HG02870 (cell line): ENCODE data around the gene SH3RF2.
"Not testable (repeated sequence)": the region's sequence is repeated elsewhere in the genome, so short reads cannot be mapped to it uniquely, and the experiment has no call there.

Experiments used
- ATAC-seq: cut with Tn5 transposase; IDR thresholded peaks from one replicate; pipeline ENCODE4 v1.9.1; 2021; ENCODE audit warnings: mild to moderate bottlenecking, moderate library complexity; ENCODE audit not compliant: unreplicated experiment

The SH3RF2 gene

DNA sequence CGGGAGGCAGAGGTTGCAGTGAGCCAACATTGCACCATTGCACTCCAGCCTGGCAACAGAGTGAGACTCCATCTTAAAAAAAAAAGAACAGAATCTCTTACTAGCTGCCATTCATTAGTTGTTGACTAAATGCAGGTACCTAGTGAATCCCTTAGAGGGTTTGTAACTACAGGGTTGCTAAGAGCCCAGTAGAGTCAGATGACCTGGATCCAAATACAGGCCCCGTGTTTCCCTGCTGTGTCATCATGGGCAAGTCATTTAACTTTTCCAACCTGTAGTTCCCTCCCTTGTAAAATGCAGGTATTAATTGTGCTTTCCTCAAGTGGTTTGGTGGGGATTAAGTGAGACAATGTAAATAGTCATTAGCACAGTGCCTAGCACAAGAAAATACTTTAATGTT lies 136.2 kb downstream of the SH3RF2 start:
- no peak for ATAC-seq

DNA sequence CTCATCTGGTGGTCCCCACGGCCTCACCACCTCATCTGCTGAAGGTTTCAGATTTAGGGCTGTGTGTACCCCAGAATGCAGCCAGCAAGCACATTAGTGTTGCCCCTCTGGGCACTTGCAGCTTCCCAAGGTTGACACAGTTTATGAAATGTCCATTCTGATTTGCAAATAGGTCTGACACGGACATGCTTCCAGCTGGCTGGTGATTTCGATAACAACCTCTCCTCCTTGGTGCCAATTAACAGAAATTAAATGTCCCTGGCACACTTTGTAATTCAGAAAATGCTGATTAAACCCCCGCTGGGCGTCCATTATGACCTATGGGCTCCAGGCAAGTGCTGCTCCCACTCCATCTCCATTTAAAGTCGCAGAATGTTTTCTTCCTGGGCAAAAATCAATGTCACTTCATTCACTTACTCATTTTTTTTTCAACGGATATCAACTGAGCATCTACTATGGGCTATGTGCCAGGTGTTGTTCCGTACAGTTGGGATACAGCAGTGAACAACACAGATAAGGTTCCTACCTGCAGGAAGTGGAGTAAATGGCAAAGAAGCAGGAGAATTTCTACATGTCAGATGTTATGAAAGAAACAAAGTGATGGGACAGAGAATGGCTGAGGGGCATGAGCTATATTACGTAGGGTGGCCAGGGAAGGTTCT lies 137.0 kb downstream of the SH3RF2 start:
- no peak for ATAC-seq

GRCh38 chr5:146076028-146076427 lies 139.7 kb downstream of the SH3RF2 start:
- ATAC-seq, result no peak

- no peak for ATAC-seq
Observed at GRCh38 chr5:146076455-146076854, 140.1 kb downstream of the SH3RF2 start.

- ATAC-seq, result no peak
Observed at GRCh38 chr5:146078566-146078965, 142.2 kb downstream of the SH3RF2 start.

DNA sequence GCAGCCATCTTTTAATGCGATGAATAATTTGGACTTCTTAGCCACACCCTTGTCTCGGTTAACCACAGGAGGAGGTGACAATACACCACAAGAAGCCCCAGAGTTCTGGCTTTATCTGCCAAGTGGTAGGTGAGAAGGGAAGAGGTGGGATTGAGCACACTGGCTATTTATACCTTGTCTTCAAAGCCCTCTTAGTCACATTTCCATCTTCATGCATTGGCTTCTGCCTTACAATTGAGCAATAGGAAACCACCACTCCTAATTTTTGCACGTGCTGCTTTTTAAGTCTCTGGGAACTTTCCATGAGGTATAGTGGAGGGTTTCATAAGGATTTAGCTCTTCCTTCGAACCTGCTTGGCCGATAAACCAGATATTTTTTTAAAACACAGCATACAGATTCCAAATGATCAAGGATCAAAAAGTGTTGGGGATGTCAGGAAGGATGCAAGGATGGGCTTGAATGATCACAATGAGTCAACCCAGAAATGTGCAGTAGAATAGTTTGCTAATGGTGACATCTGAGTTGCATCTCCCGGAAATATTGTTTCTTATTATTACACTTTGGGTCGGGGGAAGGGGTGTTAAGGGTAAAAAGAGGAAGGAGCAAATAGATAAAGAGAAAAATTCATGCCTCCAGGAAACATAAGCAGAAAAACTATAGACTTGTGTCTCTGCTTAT lies 143.5 kb downstream of the SH3RF2 start:
- ATAC-seq, result no peak

DNA sequence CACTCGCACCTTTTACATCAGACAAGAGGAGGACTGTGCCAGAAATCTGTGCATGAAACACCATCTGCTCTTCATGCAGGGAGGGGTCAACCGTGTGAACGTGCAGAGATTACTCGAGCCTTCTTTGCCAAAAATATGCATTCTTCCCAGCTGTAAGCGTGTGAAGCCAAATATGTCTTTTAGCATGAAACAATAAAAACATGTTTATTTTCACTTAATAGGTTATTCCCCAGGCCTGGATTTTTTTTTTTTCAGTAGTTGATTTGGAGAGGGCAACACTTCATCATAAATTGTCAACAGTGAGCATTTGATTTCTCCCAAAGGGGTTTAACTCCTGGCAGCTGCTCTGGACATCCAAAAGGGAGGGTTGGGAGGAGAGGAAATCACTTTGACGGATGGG lies 145.2 kb downstream of the SH3RF2 start:
- no peak for ATAC-seq

DNA sequence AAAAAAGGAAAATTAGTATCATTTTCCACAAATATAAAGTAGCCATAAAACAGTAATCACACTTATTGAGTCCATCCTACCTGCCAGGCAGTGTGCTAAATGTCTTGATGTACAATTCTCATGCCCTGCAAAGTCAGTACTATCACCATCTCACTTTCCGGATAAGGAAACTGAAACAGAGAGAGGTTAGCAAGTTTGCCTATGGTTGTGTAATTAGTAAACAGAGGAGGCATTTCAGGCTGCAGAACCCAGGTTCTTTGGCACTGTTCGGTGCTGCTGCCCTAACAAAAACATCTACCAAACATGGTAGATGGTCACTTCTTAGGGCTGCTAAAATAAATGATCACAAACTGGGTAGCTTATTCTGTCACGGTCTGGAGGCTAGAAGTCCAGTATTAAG lies 146.4 kb downstream of the SH3RF2 start:
- peak; percentile 56 for ATAC-seq

DNA sequence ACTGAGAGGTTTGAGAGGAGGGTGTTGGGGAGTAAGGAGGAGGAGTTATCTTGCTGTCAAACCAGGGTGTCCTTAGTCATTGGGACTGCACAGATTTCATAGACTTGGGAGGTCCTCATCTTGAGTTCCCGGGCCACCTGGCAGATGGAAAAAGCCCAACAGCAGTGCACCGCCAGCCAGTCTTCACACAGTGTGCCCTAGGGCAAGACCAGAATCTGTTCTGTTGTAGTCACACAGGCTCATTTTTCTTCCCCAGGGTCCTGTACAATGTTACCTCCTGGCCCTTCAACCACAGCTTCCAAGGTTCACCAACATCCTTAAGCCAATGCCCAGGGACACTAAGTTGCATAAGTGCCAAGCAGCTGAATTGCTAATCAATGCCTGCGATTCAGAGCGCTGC lies 148.0 kb downstream of the SH3RF2 start:
- ATAC-seq, result no peak

DNA sequence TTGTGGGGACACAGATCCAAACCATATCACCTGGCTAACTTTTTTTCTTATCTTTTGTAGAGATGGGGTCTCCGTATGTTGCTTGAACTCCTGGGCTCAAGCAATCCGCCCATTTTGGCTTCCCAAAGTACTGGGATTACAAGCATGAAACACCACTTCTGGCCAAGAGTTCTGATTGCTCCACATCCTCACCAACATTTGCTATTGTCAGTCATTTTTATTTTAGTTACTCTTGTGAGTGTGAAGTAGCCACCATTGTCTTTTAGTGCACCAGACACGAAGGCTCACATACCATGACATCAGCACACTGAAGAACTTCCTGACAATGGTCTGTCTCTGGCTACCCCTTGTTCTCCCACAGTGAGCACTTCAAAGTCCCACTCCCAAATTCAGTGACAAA lies 151.7 kb downstream of the SH3RF2 start:
- ATAC-seq, result no peak

GRCh38 chr5:146089287-146089686 lies 152.9 kb downstream of the SH3RF2 start:
- ATAC-seq, result no peak

DNA sequence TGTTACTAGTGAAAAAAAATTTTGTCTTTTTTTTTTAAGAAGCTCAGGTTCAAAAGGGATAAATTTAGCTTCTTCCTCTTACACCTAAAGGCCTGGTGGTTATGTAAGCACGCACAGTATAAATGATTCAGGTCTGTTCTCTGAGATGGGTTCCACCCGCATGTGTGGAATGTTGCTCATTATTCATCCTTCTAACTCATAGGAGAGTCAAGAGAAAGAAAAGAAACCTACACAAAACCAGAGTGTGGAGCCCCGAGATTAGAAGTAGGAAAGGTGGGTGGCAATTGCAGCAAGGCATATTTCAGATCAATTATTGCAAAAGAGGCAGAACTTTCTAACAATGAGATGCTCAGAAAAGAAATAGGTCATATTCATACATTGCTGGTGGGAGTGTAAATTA lies 155.5 kb downstream of the SH3RF2 start:
- no peak for ATAC-seq

- no peak for ATAC-seq
Observed at GRCh38 chr5:146098047-146098446, 161.7 kb downstream of the SH3RF2 start.

GRCh38 chr5:146101646-146102045 lies 165.3 kb downstream of the SH3RF2 start:
- ATAC-seq, result no peak

DNA sequence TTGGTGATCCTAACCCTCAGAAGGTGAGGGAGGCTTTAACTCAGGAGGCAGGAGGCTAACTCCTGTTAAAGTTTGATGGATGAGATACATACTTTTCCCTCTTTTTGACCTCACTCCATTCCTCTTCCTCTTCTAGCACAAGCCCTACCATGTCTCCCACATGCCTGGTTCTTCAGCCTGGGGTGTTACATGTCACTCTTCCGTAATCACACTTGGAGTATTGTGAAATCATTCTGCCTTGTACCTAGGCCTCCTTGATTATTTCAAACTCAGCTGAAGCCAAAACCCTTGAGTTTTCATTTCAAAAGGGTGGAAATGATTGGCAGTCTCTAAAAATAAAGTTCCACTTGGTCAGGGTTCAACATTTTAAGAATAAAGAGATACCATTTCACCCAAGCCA lies 167.2 kb downstream of the SH3RF2 start:
- ATAC-seq, result no peak

DNA sequence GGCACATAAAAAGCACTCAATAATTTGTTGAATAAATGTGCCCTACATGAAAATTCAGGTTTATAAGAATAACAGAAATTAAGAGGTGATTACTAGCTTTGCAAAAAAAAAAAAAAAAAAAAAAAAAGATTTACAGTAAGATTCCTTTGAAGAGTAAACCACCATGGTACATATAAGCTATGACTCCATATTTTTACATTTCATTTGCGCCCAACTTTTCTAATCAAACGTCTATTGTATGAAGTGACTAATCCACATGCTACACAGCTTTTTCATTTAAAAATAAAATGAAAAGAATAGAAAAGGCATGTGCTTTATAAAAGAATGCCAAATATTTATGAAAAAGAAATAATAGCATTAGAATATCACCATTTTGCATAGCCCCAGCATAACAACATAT lies 169.1 kb downstream of the SH3RF2 start, which contains the start of gene PLAC8L1:
PLAC8L1 (minus strand) TSS at position 101 of the 400 bp plus-strand sequence. CDS start 1,266 bp downstream, outside the sequence.
- ATAC-seq, result no peak

DNA sequence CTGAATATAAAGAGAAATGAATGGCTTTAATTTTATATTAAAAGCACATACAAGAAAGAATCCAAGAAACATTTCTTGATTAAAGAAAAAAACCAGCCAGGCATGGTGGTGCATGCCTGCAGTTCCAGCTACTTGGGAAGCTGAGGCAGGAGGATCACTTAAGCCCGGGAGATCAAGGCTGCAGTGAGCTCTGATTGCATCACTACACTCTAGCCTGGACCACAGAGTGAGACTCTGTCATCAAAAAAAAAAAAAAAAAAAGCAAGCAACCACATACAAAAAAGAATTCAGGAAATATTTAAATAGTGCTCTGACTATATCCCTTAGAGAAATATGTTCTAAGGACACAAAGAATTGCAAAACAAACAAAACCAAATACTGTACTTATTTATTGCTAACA lies 171.5 kb downstream of the SH3RF2 start:
- no peak for ATAC-seq

DNA sequence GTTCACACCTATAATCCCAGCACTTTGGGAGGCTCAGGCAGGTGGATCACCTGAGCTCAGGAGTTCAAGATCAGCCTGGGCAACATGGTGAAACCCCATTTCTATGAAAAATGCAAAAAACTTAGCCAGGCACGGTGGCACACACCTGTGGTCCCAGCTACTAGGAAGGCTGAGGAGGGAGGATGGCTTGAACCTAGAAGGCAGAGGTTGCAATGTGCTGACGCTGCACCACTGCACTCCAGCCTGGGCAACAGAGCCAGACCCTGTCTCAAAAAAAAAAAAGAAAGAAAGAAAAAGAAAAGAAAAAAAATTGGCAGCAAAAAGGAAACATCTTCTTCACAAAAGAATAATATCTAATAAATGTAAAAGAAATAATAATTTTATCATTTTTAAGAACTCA lies 172.5 kb downstream of the SH3RF2 start:
- not testable (repeated sequence) for ATAC-seq

- no peak for ATAC-seq
Observed at GRCh38 chr5:146109379-146109778, 173.0 kb downstream of the SH3RF2 start.

- ATAC-seq, result no peak
Observed at GRCh38 chr5:146111409-146111808, 175.0 kb downstream of the SH3RF2 start.

DNA sequence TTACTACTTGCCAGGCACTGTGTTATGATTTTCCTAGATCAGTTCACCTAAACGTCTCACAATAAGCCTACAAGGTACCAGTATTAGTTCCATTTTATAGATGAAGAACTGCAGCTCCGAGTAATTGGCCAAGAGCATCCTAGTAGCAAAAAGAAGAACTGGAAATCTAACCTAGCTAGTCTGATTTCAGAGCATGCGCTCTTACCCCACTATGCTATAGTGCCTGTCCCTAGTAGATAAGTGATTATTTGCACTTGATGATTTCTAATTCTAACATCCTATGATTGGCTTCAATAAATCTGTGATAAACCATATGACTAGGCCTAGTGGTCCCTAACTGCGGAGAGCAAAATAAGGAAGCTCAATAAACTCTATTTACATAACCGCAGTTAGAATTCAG lies 176.1 kb downstream of the SH3RF2 start:
- ATAC-seq, result no peak
